Trophoblast cell (in vitro differentiated cells and primary cell): Measurements from ENCODE around the gene LCN9.

ENCODE experiments used
- DNase-seq, 2 donors: peaks; one replicate each; pipeline ENCODE4 v3.0.0-alpha.2; 2016
- H2AFZ ChIP-seq: 2 replicates; pipeline ENCODE4 v1.6.1; 2013; ENCODE audit warnings: low read length, moderate library complexity, mild to moderate bottlenecking; ENCODE audit not compliant: insufficient read depth, poor library complexity
- H2AK5ac ChIP-seq: 2 replicates; pipeline ENCODE4 v1.6.1; 2013; ENCODE audit warnings: mild to moderate bottlenecking, low read length
- H2BK120ac ChIP-seq: 2 replicates; pipeline ENCODE4 v1.6.1; 2013; ENCODE audit warnings: low read length, mild to moderate bottlenecking, moderate library complexity; ENCODE audit not compliant: insufficient read depth, poor library complexity
- H2BK12ac ChIP-seq: 2 replicates; pipeline ENCODE4 v1.6.1; 2013; ENCODE audit warnings: mild to moderate bottlenecking, low read length, moderate library complexity
- H2BK5ac ChIP-seq: 2 replicates; pipeline ENCODE4 v1.6.1; 2013; ENCODE audit warnings: low read length, low read depth, moderate library complexity, mild to moderate bottlenecking; ENCODE audit not compliant: poor library complexity
- H3K14ac ChIP-seq: 2 replicates; pipeline ENCODE4 v1.6.1; 2013; ENCODE audit warnings: mild to moderate bottlenecking, low read length
- H3K18ac ChIP-seq: 2 replicates; pipeline ENCODE4 v1.6.1; 2013; ENCODE audit warnings: mild to moderate bottlenecking, low read length
- H3K23ac ChIP-seq: 2 replicates; pipeline ENCODE4 v1.6.1; 2013; ENCODE audit warnings: low read length
- H3K27ac ChIP-seq: 2 replicates; pipeline ENCODE4 v1.5.1; 2013; ENCODE audit warnings: low read depth, mild to moderate bottlenecking, inconsistent platforms, low read length, moderate library complexity
- H3K27me3 ChIP-seq: 2 replicates; pipeline ENCODE4 v1.6.1; 2013; ENCODE audit warnings: inconsistent platforms, mild to moderate bottlenecking, low read length, moderate library complexity; ENCODE audit not compliant: insufficient read depth
- H3K36me3 ChIP-seq, 2 experiments: 1 replicate in 1 of 2; 2 replicates in 1 of 2; pipeline ENCODE4 v1.6.1; 2013; ENCODE audit warnings: low read length in 2 of 2, mild to moderate bottlenecking in 2 of 2, moderate library complexity in 1 of 2; ENCODE audit not compliant: insufficient read depth in 2 of 2, control insufficient read depth in 1 of 2
- H3K4ac ChIP-seq: 2 replicates; pipeline ENCODE4 v1.6.1; 2013; ENCODE audit warnings: low read depth, mild to moderate bottlenecking, low read length, moderate library complexity
- H3K4me1 ChIP-seq, 2 experiments: 1 replicate in 1 of 2; 2 replicates in 1 of 2; pipeline ENCODE4 v1.6.1; 2013; ENCODE audit warnings: low read length in 2 of 2, mild to moderate bottlenecking in 2 of 2, moderate library complexity in 1 of 2; ENCODE audit not compliant: insufficient read depth in 2 of 2, control insufficient read depth in 1 of 2
- H3K4me2 ChIP-seq: 2 replicates; pipeline ENCODE4 v1.6.1; 2013; ENCODE audit warnings: inconsistent platforms, mild to moderate bottlenecking, low read length, moderate library complexity
- H3K4me3 ChIP-seq: 2 replicates; pipeline ENCODE4 v1.5.1; 2013; ENCODE audit warnings: mild to moderate bottlenecking, low read depth, low read length, inconsistent platforms
- H3K79me1 ChIP-seq: one replicate; pipeline ENCODE4 v1.6.1; 2013; ENCODE audit warnings: low read length
- H3K79me2 ChIP-seq: 2 replicates; pipeline ENCODE4 v1.6.1; 2013; ENCODE audit warnings: low read length, mild to moderate bottlenecking; ENCODE audit not compliant: control insufficient read depth, insufficient read depth, poor library complexity
- H3K9ac ChIP-seq: 2 replicates; pipeline ENCODE4 v1.6.1; 2013; ENCODE audit warnings: mild to moderate bottlenecking, low read length
- H3K9me3 ChIP-seq: 2 replicates; pipeline ENCODE4 v1.6.1; 2013; ENCODE audit warnings: low read depth, mild to moderate bottlenecking, control low read depth, inconsistent platforms, low read length; ENCODE audit not compliant: insufficient read depth
- H4K12ac ChIP-seq: 2 replicates; pipeline ENCODE4 v1.6.1; 2013; ENCODE audit warnings: low read depth, mild to moderate bottlenecking, low read length, moderate library complexity
- H4K8ac ChIP-seq: 2 replicates; pipeline ENCODE4 v1.6.1; 2013; ENCODE audit warnings: low read depth, mild to moderate bottlenecking, low read length, moderate library complexity
- H4K91ac ChIP-seq: one replicate; pipeline ENCODE4 v1.6.1; 2013; ENCODE audit warnings: low read depth, mild to moderate bottlenecking, low read length, moderate library complexity
- WGBS: extraction: QIAGEN DNeasy Blood & Tissue Kit; methylation state at CpG from one replicate; pipeline ENCODE4 v1.1.7; 2013; ENCODE audit warnings: missing lambda C conversion rate; ENCODE audit not compliant: insufficient read length, insufficient coverage; ENCODE audit errors: extremely low coverage; 5-methylcytosine and 5-hydroxymethylcytosine counted together

Gene LCN9

GRCh38 chr9:135711391-135711790, 48.3 kb downstream of the LCN9 start:
- no peaks in the 10 kb centered on the region for H3K79me2 ChIP-seq
- H3K4me1 ChIP-seq, result peaks cover 0 to 2% of the 10 kb centered on the region in 2 experiments
- no peak overlapping the region for H3K23ac ChIP-seq
- no peak overlapping the region for H2AK5ac ChIP-seq
- H3K36me3 ChIP-seq, result no peaks in the 10 kb centered on the region
- no peak overlapping the region for H3K4ac ChIP-seq
- no peak overlapping the region for H2BK5ac ChIP-seq
- peaks cover 5% of the 10 kb centered on the region for H3K27me3 ChIP-seq
- H4K8ac ChIP-seq, result no peak overlapping the region
- H3K9ac ChIP-seq, result no peak overlapping the region
- no peak overlapping the region for H2BK12ac ChIP-seq
- peaks cover 4% of the 10 kb centered on the region for H3K9me3 ChIP-seq
- DNase-seq, result no peak
- H3K14ac ChIP-seq, result no peak overlapping the region
- H3K4me3 ChIP-seq, result no peak overlapping the region
- no peak overlapping the region for H3K4me2 ChIP-seq
- no peaks in the 10 kb centered on the region for H3K79me1 ChIP-seq
- no peak overlapping the region for H3K18ac ChIP-seq
- H3K27ac ChIP-seq, result no peak overlapping the region
- H4K12ac ChIP-seq, result no peak overlapping the region
- H2AFZ ChIP-seq, result no peak overlapping the region
- WGBS, result no CpG with 5 or more reads among the region's 12 CpGs
- no peak overlapping the region for H4K91ac ChIP-seq
- no peak overlapping the region for H2BK120ac ChIP-seq

DNA sequence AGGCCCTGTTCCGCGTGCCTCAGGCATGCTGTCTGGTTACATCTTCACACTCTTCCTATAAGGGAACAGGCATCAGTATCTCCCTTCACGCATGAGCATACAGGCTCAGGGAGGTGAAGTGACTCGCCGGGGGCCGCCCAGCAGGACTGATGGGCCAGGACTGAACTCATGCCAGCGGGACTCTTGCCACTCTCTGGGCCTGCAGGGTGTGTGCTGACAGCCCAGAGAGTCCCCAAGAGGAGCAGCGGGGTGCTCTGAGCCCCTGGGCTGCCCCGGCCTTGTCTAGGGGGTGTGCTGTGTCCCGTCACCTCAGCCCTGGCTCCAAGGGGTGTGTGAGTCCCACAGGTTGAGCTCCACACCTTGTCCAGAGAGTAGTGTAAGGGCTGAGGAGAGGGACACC, 48.8 kb downstream of the LCN9 start:
- no CpG with 5 or more reads among the region's 10 CpGs for WGBS
- Histone ChIP-seq H4K8ac (no peak overlapping the region), H3K36me3 (no peaks in the 10 kb centered on the region), H3K4me2 (no peak overlapping the region), H3K23ac (no peak overlapping the region), H3K18ac (no peak overlapping the region), H2BK120ac (no peak overlapping the region), H3K4me1 (peaks cover 0 to 2% of the 10 kb centered on the region in 2 experiments), H4K12ac (no peak overlapping the region), H2AK5ac (no peak overlapping the region), H2BK12ac (no peak overlapping the region), H4K91ac (no peak overlapping the region), H3K14ac (no peak overlapping the region), H2AFZ (no peak overlapping the region), H3K9me3 (peaks cover 4% of the 10 kb centered on the region), H3K4me3 (no peak overlapping the region), H3K27me3 (peaks cover 5% of the 10 kb centered on the region), H3K4ac (no peak overlapping the region), H3K79me2 (no peaks in the 10 kb centered on the region), H3K79me1 (no peaks in the 10 kb centered on the region), H3K27ac (no peak overlapping the region), H2BK5ac (no peak overlapping the region), H3K9ac (no peak overlapping the region)
- DNase-seq, result no peak

DNA sequence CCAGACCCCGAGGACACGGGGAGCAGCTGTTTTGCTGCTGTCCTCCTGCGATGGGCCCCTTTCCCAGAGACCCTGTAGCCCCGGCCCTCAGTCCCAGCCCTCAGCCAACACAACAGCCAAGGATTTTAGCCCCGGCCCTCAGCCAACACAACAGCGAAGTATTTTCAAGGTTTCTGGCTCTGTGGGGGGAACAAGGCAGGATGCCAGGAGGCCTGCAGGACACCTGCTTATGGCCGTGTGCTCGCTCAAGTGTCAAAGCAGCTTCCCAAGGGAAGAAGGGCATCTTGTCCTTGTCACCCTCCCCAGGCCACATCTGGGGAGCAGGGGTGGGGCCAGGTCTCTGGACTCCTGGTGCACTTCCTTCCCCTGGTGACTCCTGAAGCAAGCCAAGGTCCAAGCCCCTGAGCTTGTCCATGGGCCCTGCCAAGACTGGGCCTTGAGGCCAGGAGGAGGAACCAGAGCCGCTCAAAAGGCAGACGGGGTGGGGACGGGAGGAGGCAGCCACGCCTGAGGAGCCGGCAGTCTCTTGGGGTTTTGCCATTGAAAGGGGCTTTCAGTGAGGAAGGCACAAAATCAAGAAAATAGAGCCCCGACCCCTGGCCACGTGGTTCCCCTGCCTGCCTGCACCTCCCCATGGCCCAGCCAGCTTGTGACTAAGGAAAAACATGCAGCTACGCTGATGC, 49.6 kb downstream of the LCN9 start:
- Histone ChIP-seq H2AFZ (no peak overlapping the region), H3K9ac (no peak overlapping the region), H4K91ac (no peak overlapping the region), H3K23ac (no peak overlapping the region), H4K8ac (no peak overlapping the region), H2BK5ac (no peak overlapping the region), H3K4me1 (peaks cover 0 to 2% of the 10 kb centered on the region in 2 experiments), H3K9me3 (peaks cover 4% of the 10 kb centered on the region), H3K4me3 (no peak overlapping the region), H3K79me2 (no peaks in the 10 kb centered on the region), H2AK5ac (no peak overlapping the region), H3K4me2 (no peak overlapping the region), H3K18ac (no peak overlapping the region), H3K27me3 (peaks cover 5% of the 10 kb centered on the region), H3K79me1 (no peaks in the 10 kb centered on the region), H3K27ac (no peak overlapping the region), H3K4ac (no peak overlapping the region), H3K36me3 (no peaks in the 10 kb centered on the region), H4K12ac (no peak overlapping the region), H2BK12ac (no peak overlapping the region), H2BK120ac (no peak overlapping the region), H3K14ac (no peak overlapping the region)
- no peak for DNase-seq
- no CpG with 5 or more reads among the region's 16 CpGs for WGBS

DNA sequence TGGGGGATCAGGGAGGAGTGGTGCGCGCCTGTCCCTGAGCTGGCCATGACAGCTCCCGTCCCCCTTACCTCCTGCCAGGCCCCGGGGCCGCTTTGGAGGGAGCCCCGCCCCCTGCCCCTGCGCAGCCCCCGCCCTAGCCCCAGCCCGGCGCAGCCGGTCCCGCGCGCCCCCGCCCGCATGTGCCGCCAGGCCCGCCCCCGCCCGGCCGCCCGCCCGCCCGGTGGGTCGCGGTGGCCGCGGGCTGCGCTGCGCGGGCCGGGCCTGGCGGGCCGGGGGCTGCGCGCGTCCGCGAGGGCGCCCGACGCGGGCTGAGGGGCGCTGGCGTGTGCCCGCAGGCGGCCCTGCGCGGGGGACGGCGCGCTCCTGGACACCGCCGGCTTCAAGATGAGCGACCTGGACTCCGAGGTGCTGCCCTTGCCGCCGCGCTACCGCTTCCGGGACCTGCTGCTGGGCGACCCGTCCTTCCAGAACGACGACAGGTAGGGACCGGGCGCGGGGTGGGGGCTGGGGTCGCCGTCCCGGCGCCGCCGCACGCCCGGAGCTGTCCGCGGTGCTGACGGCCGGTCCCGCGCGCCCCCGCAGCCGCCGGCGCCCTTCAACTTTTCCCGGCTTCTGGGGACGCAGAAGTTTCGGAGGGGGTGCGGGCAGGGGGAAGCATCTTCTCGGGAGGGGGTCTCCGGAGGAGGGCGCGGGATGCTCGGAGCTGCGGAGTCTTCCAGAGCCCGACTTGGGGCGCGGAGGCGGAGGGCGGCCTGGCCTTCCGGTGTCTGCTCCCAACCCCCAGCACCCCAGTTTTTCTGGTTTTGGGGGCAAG, 51.3 kb downstream of the LCN9 start:
- Histone ChIP-seq H3K27me3 (peaks cover 5% of the 10 kb centered on the region), H3K4me1 (peaks cover 0 to 2% of the 10 kb centered on the region in 2 experiments), H3K4me2 (peak overlapping the region; percentile 69), H3K4ac (no peak overlapping the region), H2BK120ac (no peak overlapping the region), H2BK12ac (no peak overlapping the region), H4K8ac (no peak overlapping the region), H4K12ac (no peak overlapping the region), H3K27ac (no peak overlapping the region), H2AK5ac (no peak overlapping the region), H4K91ac (no peak overlapping the region), H3K9me3 (peaks cover 4% of the 10 kb centered on the region), H3K79me2 (no peaks in the 10 kb centered on the region), H3K23ac (no peak overlapping the region), H3K4me3 (peak overlapping the region; percentile 51), H3K36me3 (no peaks in the 10 kb centered on the region), H3K14ac (no peak overlapping the region), H3K18ac (no peak overlapping the region), H3K79me1 (no peaks in the 10 kb centered on the region), H3K9ac (no peak overlapping the region), H2BK5ac (no peak overlapping the region), H2AFZ (no peak overlapping the region)
- no peak for DNase-seq
- WGBS, result no CpG with 5 or more reads among the region's 103 CpGs
